Neutrophil (primary cell): Measurements from ENCODE around the gene LRRC49.

ENCODE experiments used
- H3K27ac ChIP-seq: fragments of 200-600 bp; sonication (generic); 2 replicates; pipeline ENCODE4 v1.5.1; 2016; ENCODE audit warnings: mild to moderate bottlenecking, moderate library complexity
- H3K27me3 ChIP-seq: fragments of 200-600 bp; sonication (generic); 2 replicates; pipeline ENCODE4 v1.6.0; 2016; ENCODE audit warnings: mild to moderate bottlenecking
- H3K36me3 ChIP-seq: fragments of 200-600 bp; sonication (generic); 2 replicates; pipeline ENCODE4 v1.5.1; 2017
- H3K4me1 ChIP-seq, 2 experiments: fragments of 200-600 bp in 1 of 2; sonication (generic) in 1 of 2; 1 replicate in 1 of 2; 2 replicates in 1 of 2; pipeline versions ENCODE4 v1.5.1 to v1.6.1; 2013 to 2016; ENCODE audit warnings: low read depth in 1 of 2, low read length in 1 of 2, mild to moderate bottlenecking in 1 of 2, moderate library complexity in 1 of 2; ENCODE audit not compliant: control insufficient read depth in 1 of 2, insufficient read depth in 1 of 2
- H3K4me3 ChIP-seq, 2 experiments: fragments of 200-600 bp in 1 of 2; sonication (generic) in 1 of 2; 1 replicate in 1 of 2; 2 replicates in 1 of 2; pipeline ENCODE4 v1.5.1; 2013 to 2016; ENCODE audit warnings: low read depth in 1 of 2, low read length in 1 of 2, mild to moderate bottlenecking in 1 of 2, moderate library complexity in 1 of 2
- H3K9me3 ChIP-seq: fragments of 200-600 bp; sonication (generic); 2 replicates; pipeline ENCODE4 v1.5.1; 2016
- TF ChIP-seq, protein P1 (sequence below): fragments of 200-600 bp; sonication (generic); IDR thresholded peaks from 2 replicates; pipeline ENCODE4 v1.5.1; 2016; ENCODE audit warnings: antibody characterized with exemption

LRRC49 gene

DNA sequence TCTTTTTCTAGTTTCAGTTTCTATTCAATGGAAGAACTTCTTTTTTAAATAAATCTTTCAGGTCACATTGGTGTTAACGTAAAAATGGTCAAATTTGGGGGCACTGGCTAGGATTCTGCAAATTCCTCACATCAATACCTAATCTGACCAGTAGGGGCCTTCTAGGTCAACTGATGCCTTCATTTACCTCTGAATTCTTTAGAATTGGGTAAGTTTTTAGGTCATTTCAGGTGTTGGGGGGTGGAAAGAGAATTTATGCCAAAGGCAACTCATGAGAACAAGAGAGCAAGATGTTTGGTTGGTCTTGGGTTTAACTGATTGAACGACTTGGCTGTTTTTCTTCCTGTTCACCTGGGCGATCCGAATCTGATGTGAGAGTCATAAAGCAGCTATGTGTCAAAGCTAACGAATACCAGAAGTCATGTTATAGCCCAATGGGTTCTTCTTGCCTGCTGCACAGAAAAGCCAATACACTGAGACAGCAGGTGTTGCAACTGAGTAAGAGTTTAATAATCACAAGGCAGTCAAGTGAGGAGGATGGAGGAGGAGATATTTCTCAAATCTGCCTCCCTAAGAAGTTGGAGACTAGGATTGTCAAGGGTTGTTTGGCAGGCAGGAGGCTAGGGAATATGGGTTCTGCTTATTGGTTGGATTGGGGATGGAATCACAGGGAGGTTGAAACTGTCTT is 15.3 kb downstream of the LRRC49 start:
- Histone ChIP-seq H3K4me3 (no peak overlapping the region), H3K9me3 (peaks cover 15% of the 10 kb centered on the region), H3K27me3 (no peaks in the 10 kb centered on the region), H3K4me1 (no peaks in the 10 kb centered on the region), H3K36me3 (no peaks in the 10 kb centered on the region), H3K27ac (no peak overlapping the region)
- TF ChIP-seq, protein P1, sequence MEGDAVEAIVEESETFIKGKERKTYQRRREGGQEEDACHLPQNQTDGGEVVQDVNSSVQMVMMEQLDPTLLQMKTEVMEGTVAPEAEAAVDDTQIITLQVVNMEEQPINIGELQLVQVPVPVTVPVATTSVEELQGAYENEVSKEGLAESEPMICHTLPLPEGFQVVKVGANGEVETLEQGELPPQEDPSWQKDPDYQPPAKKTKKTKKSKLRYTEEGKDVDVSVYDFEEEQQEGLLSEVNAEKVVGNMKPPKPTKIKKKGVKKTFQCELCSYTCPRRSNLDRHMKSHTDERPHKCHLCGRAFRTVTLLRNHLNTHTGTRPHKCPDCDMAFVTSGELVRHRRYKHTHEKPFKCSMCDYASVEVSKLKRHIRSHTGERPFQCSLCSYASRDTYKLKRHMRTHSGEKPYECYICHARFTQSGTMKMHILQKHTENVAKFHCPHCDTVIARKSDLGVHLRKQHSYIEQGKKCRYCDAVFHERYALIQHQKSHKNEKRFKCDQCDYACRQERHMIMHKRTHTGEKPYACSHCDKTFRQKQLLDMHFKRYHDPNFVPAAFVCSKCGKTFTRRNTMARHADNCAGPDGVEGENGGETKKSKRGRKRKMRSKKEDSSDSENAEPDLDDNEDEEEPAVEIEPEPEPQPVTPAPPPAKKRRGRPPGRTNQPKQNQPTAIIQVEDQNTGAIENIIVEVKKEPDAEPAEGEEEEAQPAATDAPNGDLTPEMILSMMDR: no peak

DNA sequence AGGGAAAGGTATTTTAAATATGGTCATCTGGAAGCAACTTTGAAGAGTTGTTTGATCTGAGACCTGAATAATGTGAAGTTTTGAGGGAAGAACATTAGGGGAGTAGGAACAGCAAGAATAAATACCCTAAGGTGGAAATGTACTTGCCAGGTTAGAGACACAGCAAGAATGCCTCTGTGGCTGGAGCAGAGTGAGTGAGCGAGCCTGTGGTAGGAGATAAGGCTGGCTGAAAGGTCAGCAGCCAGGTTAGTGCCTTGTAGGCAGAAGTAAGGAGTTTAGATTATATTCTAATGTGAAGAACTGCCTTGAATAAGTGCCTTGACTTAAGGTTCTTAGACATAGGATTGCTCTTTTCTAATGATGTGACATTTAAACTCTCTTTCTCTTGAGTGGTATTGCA is 18.3 kb downstream of the LRRC49 start:
- Histone ChIP-seq H3K27me3 (no peaks in the 10 kb centered on the region), H3K4me1 (no peaks in the 10 kb centered on the region), H3K27ac (no peak overlapping the region), H3K9me3 (peaks cover 15% of the 10 kb centered on the region), H3K36me3 (no peaks in the 10 kb centered on the region), H3K4me3 (no peak overlapping the region)
- TF ChIP-seq, protein P1: no peak

DNA sequence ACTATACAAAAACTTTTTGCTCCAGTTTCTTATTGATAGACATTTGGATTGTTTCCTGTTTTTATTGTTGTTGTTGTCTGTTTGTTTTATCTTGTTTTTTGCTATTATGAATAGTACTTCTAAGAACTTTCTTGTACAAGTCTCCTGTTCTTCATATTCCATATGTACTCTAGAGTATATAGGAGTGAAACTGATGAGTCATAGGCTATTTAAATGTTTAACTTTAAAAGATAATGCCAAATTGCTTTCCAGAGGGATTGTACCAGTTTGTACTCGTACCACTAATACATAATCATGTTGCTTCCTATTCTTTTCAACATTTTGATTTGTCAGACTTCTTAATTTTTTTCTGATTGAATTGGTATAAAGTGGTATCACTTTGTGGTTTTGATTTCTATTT is 19.6 kb downstream of the LRRC49 start:
- TF ChIP-seq, protein P1: no peak
- no peaks in the 10 kb centered on the region for H3K4me1 ChIP-seq
- no peaks in the 10 kb centered on the region for H3K36me3 ChIP-seq
- peaks cover 11% of the 10 kb centered on the region for H3K9me3 ChIP-seq
- H3K27me3 ChIP-seq: no peaks in the 10 kb centered on the region
- no peak overlapping the region for H3K27ac ChIP-seq
- no peak overlapping the region for H3K4me3 ChIP-seq

DNA sequence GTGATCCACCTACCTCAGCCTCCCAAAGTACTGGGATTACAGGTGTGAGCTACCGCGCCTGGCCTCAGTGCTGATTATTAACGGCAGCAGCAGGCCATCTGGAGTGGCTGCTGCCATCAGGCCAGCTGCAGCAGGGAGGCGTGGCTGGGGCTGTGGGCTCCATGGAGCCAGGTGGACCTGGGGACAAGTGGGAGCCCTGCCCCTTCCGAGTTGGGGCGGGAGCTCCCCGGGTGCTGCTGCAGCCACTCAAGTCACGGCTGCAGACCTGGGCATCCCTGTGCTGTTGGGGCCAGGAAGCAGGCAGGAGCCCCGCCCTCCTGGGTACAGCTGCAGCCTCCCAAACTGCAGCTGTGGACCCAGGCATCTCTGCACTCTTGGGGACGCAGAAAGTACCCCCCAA is 23.9 kb downstream of the LRRC49 start:
- Histone ChIP-seq H3K36me3 (no peaks in the 10 kb centered on the region), H3K4me3 (no peak overlapping the region), H3K27me3 (no peaks in the 10 kb centered on the region), H3K27ac (no peak overlapping the region), H3K9me3 (no peaks in the 10 kb centered on the region), H3K4me1 (no peaks in the 10 kb centered on the region)
- TF ChIP-seq, protein P1: no peak

DNA sequence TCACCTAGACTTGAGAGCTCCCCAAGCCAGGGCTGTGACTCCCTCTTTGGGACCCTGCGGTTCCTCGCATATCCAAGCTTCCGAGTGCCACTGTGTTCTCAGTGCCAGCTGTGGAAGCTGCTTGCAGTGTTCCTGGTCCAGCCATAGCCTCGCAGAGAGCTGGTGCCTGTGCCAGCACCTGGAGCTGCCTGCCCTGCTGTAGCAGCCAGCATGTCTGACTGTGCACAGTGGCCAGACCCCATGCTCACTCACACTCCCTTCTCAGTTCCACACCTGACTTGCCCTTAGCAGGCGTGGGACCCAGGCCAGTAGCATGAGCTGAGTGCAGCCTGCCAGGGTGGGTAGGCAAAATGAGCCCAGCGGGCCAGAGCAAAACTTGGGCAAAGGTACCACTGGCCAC is 25.3 kb downstream of the LRRC49 start:
- Histone ChIP-seq H3K27me3 (no peaks in the 10 kb centered on the region), H3K4me3 (no peak overlapping the region), H3K27ac (no peak overlapping the region), H3K36me3 (no peaks in the 10 kb centered on the region), H3K4me1 (no peaks in the 10 kb centered on the region), H3K9me3 (no peaks in the 10 kb centered on the region)
- TF ChIP-seq, protein P1: no peak
